ENCODE results near the gene NINJ2.
"Not testable (repeated sequence)": the region's sequence is repeated elsewhere in the genome, so short reads cannot be mapped to it uniquely, and the experiment has no call there.

The NINJ2 gene

GRCh38 chr12:639988-640387 lies 23.3 kb downstream of the NINJ2 start:
- DNase-seq = no peak

GRCh38 chr12:639566-639965 lies 23.7 kb downstream of the NINJ2 start:
- no peak for DNase-seq

- peak; percentile 22 for DNase-seq
These were observed 24.2 kb downstream of the NINJ2 start for GRCh38 chr12:638953-639557.

- DNase-seq = no peak
These were observed 26.6 kb downstream of the NINJ2 start for GRCh38 chr12:636632-637031.

GRCh38 chr12:633731-634130 lies 29.5 kb downstream of the NINJ2 start:
- no peak for DNase-seq

GRCh38 chr12:632102-632696 lies 31.0 kb downstream of the NINJ2 start:
- DNase-seq = no peak

- peak; percentile 72 for DNase-seq
These were observed 32.3 kb downstream of the NINJ2 start for GRCh38 chr12:630656-631632.

GRCh38 chr12:628742-629078 lies 34.5 kb downstream of the NINJ2 start:
- not testable (repeated sequence) for DNase-seq

GRCh38 chr12:627863-628741 lies 35.1 kb downstream of the NINJ2 start:
- DNase-seq = no peak

- DNase-seq = no peak
These were observed 36.0 kb downstream of the NINJ2 start for GRCh38 chr12:627285-627684.

GRCh38 chr12:625998-626397 lies 37.2 kb downstream of the NINJ2 start:
- DNase-seq = no peak

- DNase-seq = no peak
These were observed 39.3 kb downstream of the NINJ2 start for GRCh38 chr12:623865-624372.

GRCh38 chr12:623172-623864 lies 39.9 kb downstream of the NINJ2 start:
- no peak for DNase-seq

- peak; percentile 47 for DNase-seq
These were observed 40.8 kb downstream of the NINJ2 start for GRCh38 chr12:622416-622815.

GRCh38 chr12:619346-619745 lies 43.9 kb downstream of the NINJ2 start:
- no peak for DNase-seq

GRCh38 chr12:618605-619004 lies 44.6 kb downstream of the NINJ2 start:
- no peak for DNase-seq

- DNase-seq = no peak
These were observed 45.8 kb downstream of the NINJ2 start for GRCh38 chr12:617304-617915.

GRCh38 chr12:615620-616019 lies 47.6 kb downstream of the NINJ2 start:
- DNase-seq = no peak

- DNase-seq = peak; percentile 30
These were observed 48.8 kb downstream of the NINJ2 start for GRCh38 chr12:614411-614970.

- DNase-seq = no peak
These were observed 49.2 kb downstream of the NINJ2 start for GRCh38 chr12:613996-614395.

GRCh38 chr12:612886-613285 lies 50.4 kb downstream of the NINJ2 start:
- no peak for DNase-seq

All from CD4-positive, alpha-beta T cell treated with Interleukin-10 for 1 hour (primary cell).